C4-2B (cell line): Measurements from ENCODE around the gene CCDC27.

Experiments
- H3K27ac ChIP-seq: fragments of 450-650 bp; 2 replicates; pipeline ENCODE4 v1.5.1; 2017
- ZFX ChIP-seq: fragments of 450-650 bp; IDR thresholded peaks from 2 replicates; pipeline ENCODE4 v1.6.1; 2017
- TF ChIP-seq, protein P1 (sequence below): fragments of 450-650 bp; conservative IDR thresholded peaks from 2 replicates; pipeline ENCODE4 v1.5.1; 2017; ENCODE audit warnings: mild to moderate bottlenecking

The CCDC27 gene

DNA sequence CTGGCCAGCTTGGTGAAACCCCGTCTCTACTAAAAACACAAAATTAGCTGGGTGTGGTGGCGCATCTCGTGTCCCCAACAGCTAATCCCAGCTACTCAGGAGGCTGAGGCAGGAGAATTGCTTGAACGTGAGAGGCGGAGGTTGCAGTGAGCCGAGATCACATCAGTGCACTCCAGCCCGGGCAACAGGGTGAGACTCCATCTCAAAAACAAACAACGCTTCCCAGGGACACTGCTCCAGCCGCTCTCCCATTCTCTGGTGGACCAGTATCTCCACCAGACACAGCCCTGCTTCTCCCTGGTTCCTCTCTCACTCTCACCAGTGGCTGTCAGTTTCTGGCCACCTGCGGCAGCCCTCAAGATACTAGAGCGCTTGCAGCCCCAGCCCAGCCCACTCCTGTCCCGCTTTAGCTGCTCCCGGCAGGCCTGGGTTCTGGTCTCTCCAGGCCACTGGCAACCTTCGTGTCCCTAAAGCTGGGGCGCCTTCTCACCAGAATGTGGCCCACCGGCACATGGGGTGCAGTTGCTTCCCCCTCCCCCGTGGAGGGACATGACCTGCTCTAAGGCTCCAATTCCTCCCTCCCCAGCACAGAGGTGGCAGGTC is 65.0 kb downstream of the CCDC27 start:
- no peak overlapping the region for H3K27ac ChIP-seq
- TF ChIP-seq ZFX = no peak
- TF ChIP-seq, protein P1, sequence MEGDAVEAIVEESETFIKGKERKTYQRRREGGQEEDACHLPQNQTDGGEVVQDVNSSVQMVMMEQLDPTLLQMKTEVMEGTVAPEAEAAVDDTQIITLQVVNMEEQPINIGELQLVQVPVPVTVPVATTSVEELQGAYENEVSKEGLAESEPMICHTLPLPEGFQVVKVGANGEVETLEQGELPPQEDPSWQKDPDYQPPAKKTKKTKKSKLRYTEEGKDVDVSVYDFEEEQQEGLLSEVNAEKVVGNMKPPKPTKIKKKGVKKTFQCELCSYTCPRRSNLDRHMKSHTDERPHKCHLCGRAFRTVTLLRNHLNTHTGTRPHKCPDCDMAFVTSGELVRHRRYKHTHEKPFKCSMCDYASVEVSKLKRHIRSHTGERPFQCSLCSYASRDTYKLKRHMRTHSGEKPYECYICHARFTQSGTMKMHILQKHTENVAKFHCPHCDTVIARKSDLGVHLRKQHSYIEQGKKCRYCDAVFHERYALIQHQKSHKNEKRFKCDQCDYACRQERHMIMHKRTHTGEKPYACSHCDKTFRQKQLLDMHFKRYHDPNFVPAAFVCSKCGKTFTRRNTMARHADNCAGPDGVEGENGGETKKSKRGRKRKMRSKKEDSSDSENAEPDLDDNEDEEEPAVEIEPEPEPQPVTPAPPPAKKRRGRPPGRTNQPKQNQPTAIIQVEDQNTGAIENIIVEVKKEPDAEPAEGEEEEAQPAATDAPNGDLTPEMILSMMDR = no peak

DNA sequence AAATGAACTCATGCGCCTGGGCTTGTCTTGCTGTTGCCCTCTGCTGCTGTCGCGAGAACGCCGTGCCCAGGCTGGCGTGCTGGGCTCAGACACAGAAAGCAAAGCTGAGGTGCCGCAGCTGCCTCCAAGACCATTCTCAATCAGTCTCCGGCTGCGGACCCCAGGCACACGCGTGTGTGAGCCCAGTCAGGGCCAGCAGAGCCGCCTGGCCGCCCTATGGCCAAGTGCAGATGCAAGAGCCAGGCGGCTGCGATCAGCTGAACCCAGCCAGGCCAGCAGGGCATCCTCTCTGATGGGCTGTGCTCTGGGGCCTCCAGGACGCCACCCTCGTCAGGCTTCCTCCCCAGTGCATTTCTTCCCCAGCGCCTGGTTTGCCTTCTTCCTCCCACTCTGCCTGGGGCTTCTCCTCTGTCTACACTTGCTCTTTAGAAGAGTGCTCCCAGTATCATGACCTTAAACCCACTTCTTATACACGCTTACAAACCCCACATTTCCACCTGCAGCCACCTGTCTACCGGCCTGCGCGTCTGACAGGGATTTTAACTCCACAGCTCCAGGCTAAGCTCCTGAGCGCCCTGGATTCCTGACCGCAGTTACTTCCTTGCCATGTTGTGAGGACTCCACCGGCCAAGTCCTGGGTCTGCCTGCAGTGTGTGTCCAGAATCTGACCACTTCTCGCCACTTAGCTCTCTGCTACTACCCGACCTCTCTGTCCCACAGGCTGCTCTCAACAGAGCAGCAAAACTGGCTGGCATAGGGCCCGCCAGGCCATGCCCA is 65.8 kb downstream of the CCDC27 start:
- no peak for TF ChIP-seq ZFX
- TF ChIP-seq, protein P1 = no peak
- no peak overlapping the region for H3K27ac ChIP-seq

DNA sequence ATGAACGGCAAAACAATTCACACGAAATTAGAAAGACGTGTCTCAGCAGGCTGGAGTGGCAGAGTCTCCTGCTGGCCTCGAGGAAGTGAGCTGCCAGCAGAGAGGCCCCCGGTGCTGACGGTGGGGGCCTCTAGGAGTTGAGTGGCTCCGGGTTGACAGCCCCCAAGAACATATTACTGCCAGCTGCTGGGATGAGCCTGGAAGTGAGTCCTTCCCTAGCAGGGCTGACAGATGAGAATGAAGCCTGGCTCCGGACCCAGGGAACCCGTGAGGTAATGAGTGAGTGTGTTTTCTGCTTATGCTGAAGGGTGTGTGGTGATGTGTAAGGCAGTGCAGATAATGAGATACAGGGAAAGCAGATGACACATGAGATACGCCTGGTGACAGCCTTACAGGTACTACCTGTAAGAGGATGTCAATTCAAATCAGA is 67.5 kb downstream of the CCDC27 start:
- no peak overlapping the region for H3K27ac ChIP-seq
- no peak for TF ChIP-seq ZFX
- TF ChIP-seq, protein P1 = no peak

DNA sequence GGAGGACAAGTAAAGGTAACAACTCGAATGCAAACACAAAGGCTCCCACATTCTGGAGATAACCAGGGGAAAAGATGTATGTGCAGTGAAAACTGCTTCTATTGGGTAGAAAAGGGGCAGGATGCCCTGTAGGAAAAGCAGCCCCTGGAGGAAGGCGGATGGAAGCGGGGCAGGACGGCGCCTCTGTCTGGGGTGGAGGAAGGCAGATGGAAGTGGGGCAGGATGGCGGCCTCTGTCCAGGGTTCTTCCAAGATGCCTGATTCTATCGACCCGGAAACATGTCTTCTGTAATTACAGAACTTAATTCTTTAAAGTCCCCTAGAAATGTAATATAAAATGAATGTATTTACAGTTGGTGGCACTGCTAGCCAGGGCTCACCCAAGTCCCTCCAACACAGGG is 68.1 kb downstream of the CCDC27 start:
- H3K27ac ChIP-seq = no peak overlapping the region
- TF ChIP-seq, protein P1 = no peak
- no peak for TF ChIP-seq ZFX

DNA sequence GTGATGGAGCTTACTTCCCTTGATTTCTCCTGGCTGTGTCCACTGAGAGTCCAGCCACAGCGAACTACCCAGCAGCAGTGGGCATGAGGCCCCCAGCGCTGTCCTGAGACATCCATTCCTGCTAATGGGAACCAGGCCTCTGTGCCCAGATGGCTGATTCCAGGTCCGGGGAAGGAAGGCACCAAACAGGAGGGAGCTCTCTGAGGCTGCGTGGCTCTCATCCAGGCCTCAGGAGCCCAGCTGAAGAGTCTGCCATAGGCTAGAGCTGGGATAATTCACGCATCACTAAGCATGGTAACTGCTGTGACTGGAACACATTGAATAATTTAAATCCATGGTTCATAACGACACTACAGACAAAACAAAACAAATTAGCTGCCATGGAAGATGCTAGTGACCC is 68.8 kb downstream of the CCDC27 start:
- no peak overlapping the region for H3K27ac ChIP-seq
- TF ChIP-seq, protein P1 = no peak
- no peak for TF ChIP-seq ZFX
